Stimulated activated effector memory CD8-positive, alpha-beta T cell treated with anti-CD3 and anti-CD28 coated beads, Interleukin-12 subunit alpha, Interleukin-12 subunit beta, amount 100 ng/mL, for 72 hours (primary cell): ENCODE measurements around the gene EIF6.

Source experiments
- ATAC-seq: fragments of 150-1000 bp; cut with Tn5 transposase; 2 replicates; pipeline ENCODE4 v1.10.0; 2021
- DNase-seq, 2 donors: peaks; one replicate each; pipeline ENCODE4 v3.0.0; 2021 to 2022; ENCODE audit warnings: low spot score in 2 of 2
- H3K27ac Mint-ChIP-seq: one replicate; pipeline ENCODE4 v1.8.0; 2022; ENCODE audit warnings: mild to moderate bottlenecking, mixed read lengths
- H3K36me3 Mint-ChIP-seq: one replicate; pipeline ENCODE4 v1.8.0; 2022; ENCODE audit warnings: mild to moderate bottlenecking, mixed read lengths
- H3K4me1 Mint-ChIP-seq: one replicate; pipeline ENCODE4 v1.8.0; 2022; ENCODE audit warnings: mixed read lengths
- H3K4me3 Mint-ChIP-seq: one replicate; pipeline ENCODE4 v1.8.0; 2022; ENCODE audit warnings: mild to moderate bottlenecking, mixed read lengths
- H3K9me3 Mint-ChIP-seq: one replicate; pipeline ENCODE4 v1.8.0; 2022; ENCODE audit warnings: mixed read lengths

EIF6 gene

DNA sequence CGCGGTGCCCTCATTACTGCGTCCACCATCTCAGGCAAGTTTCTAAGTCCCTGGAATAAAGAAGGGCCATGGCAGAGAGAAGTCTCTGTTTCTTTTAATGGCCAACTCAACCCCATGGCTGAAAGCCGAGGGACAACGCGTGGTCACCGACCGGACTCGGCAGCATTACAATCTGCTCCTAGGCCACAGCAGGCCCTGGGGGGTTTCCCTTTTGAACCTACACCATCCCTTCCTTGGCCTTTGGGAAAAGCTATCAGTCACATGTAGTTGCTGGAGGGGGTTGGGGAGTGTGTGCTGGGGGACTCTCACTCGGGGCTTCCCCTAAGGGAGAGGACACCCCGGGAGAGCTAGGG lies 18.8 kb upstream of the EIF6 start:
- Mint-ChIP-seq H3K9me3 (no peaks in the 10 kb centered on the region), H3K4me3 (peak overlapping the region; percentile 14), H3K27ac (peak overlapping the region; percentile 95), H3K36me3 (peaks cover 19% of the 10 kb centered on the region), H3K4me1 (peaks cover 73% of the 10 kb centered on the region)
- no peak for DNase-seq
- ATAC-seq, result no peak

GRCh38 chr20:35302421-35303335 lies 18.1 kb upstream of the EIF6 start:
- Mint-ChIP-seq H3K4me1 (peaks cover 69% of the 10 kb centered on the region), H3K27ac (no peak overlapping the region), H3K9me3 (no peaks in the 10 kb centered on the region), H3K36me3 (peaks cover 19% of the 10 kb centered on the region), H3K4me3 (no peak overlapping the region)
- ATAC-seq (peak; percentile 17), DNase-seq (no peak)

DNA sequence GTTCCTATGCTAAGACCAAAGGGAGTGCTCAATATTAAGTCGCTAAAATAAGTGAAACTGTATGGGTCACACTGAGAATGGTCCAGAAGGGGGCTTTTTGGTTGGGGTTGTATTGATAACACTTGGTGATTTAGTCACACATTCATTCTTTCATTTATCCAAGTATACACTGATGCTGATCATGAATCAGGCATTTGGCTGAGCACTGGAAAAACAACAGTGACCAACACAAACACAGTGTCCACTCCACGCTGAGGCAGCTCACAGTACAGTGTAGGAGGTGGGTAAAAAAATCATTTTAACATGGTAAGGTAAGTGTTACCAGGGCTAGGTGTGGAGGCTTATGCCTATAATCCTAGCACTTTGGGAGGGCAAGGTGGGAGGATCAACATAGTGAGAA lies 16.9 kb upstream of the EIF6 start:
- no peaks in the 10 kb centered on the region for H3K9me3 Mint-ChIP-seq
- peaks cover 56% of the 10 kb centered on the region for H3K4me1 Mint-ChIP-seq
- no peak overlapping the region for H3K4me3 Mint-ChIP-seq
- peaks cover 19% of the 10 kb centered on the region for H3K36me3 Mint-ChIP-seq
- peak overlapping the region; percentile 89 for H3K27ac Mint-ChIP-seq
- ATAC-seq, result no peak
- no peak for DNase-seq

- H3K36me3 Mint-ChIP-seq, result peaks cover 14% of the 10 kb centered on the region
- H3K27ac Mint-ChIP-seq, result no peak overlapping the region
- H3K4me1 Mint-ChIP-seq, result peaks cover 49% of the 10 kb centered on the region
- DNase-seq (no peak), ATAC-seq (no peak)
- H3K4me3 Mint-ChIP-seq, result no peak overlapping the region
- no peaks in the 10 kb centered on the region for H3K9me3 Mint-ChIP-seq
Measured at GRCh38 chr20:35300469-35301262, 16.1 kb upstream of the EIF6 start.

GRCh38 chr20:35299780-35300179 lies 15.2 kb upstream of the EIF6 start:
- DNase-seq (no peak), ATAC-seq (no peak)
- peaks cover 10% of the 10 kb centered on the region for H3K36me3 Mint-ChIP-seq
- no peaks in the 10 kb centered on the region for H3K9me3 Mint-ChIP-seq
- peaks cover 40% of the 10 kb centered on the region for H3K4me1 Mint-ChIP-seq
- no peak overlapping the region for H3K27ac Mint-ChIP-seq
- no peak overlapping the region for H3K4me3 Mint-ChIP-seq

GRCh38 chr20:35298264-35298663 lies 13.7 kb upstream of the EIF6 start:
- DNase-seq (no peak), ATAC-seq (no peak)
- Mint-ChIP-seq H3K9me3 (no peaks in the 10 kb centered on the region), H3K27ac (peak overlapping the region; percentile 58), H3K4me1 (peaks cover 25% of the 10 kb centered on the region), H3K4me3 (no peak overlapping the region), H3K36me3 (peaks cover 10% of the 10 kb centered on the region)

- Mint-ChIP-seq H3K36me3 (peaks cover 10% of the 10 kb centered on the region), H3K4me3 (no peak overlapping the region), H3K9me3 (no peaks in the 10 kb centered on the region), H3K4me1 (peaks cover 20% of the 10 kb centered on the region), H3K27ac (no peak overlapping the region)
- DNase-seq (no peak), ATAC-seq (no peak)
Measured at GRCh38 chr20:35297740-35298139, 13.2 kb upstream of the EIF6 start.

- Mint-ChIP-seq H3K9me3 (no peaks in the 10 kb centered on the region), H3K4me1 (peaks cover 14% of the 10 kb centered on the region), H3K36me3 (peaks cover 10% of the 10 kb centered on the region), H3K27ac (peak overlapping the region; percentile 26), H3K4me3 (no peak overlapping the region)
- ATAC-seq, result no peak
- DNase-seq, result no peak
Measured at GRCh38 chr20:35297155-35297554, 12.6 kb upstream of the EIF6 start.

DNA sequence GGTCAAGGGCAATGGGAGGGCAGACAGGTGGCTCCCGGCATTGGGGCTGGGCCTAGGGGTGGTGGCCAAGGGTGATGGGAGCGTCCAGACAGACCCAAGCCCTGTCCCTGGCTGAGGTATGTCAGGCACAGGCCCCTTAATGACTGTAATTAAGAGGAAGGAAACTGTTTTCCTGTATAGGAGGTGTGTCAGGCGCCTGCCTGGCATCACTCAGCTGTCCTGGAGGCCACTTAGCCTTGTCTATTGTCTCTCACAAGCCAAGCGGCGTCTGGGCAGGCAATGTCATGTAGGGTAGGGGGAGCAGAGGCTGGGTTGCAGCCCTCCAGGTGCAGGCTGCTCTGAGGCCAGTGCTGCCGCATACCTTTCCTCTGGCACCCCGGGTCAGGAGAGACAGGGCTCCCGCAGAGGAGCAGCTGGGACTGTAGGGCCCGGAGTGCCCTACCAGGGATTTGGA lies 11.6 kb upstream of the EIF6 start:
- Mint-ChIP-seq H3K27ac (no peak overlapping the region), H3K4me1 (peaks cover 6% of the 10 kb centered on the region), H3K4me3 (no peak overlapping the region), H3K36me3 (peaks cover 10% of the 10 kb centered on the region), H3K9me3 (no peaks in the 10 kb centered on the region)
- no peak for DNase-seq
- ATAC-seq, result no peak

DNA sequence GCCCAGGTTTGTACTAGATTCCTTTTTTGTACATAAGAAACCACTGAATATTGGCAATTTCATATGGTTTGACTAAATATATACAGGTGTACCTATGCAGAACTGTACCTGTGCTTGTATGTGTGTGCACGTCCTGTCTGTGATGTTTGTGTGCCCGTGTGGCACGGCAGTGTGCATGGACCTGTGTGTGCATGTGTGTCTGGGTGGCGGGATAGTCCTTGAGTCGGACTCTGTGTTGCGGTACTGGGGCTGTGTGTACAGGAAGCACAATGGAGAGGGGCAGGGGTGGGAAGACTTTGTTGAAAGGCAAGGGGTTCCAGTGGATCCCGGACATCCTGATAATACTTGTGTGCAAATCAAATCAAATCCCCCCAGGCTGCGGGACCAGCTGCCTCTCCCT lies 11.1 kb upstream of the EIF6 start:
- Mint-ChIP-seq H3K27ac (no peak overlapping the region), H3K4me1 (peaks cover 6% of the 10 kb centered on the region), H3K9me3 (no peaks in the 10 kb centered on the region), H3K36me3 (peaks cover 10% of the 10 kb centered on the region), H3K4me3 (no peak overlapping the region)
- DNase-seq, result no peak
- ATAC-seq, result no peak

DNA sequence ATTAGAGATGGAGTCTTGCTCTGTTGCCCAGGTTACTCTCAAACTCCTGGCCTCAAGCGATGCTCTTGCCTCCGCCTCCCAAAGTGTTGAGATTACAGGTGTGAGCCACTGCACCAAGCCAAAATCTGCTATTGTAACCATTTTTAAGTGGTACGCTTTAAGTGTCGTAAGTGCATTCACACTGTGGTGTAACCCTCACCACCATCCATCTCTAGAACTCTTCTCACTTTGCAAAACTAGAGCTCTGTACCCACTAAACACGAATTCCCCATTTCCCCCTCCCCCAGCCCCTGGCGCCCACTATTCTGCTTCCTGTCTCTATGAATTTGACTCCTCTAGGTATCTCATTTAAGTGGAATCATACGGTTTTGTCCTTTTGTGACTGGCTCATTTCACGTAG lies 10.5 kb upstream of the EIF6 start:
- Mint-ChIP-seq H3K4me1 (peaks cover 6% of the 10 kb centered on the region), H3K9me3 (no peaks in the 10 kb centered on the region), H3K4me3 (no peak overlapping the region), H3K27ac (no peak overlapping the region), H3K36me3 (peaks cover 10% of the 10 kb centered on the region)
- no peak for DNase-seq
- no peak for ATAC-seq

GRCh38 chr20:35294293-35294685 lies 9.7 kb upstream of the EIF6 start:
- Mint-ChIP-seq H3K9me3 (no peaks in the 10 kb centered on the region), H3K4me1 (peaks cover 6% of the 10 kb centered on the region), H3K27ac (no peak overlapping the region), H3K4me3 (no peak overlapping the region), H3K36me3 (peaks cover 5% of the 10 kb centered on the region)
- no peak for DNase-seq
- ATAC-seq, result no peak

DNA sequence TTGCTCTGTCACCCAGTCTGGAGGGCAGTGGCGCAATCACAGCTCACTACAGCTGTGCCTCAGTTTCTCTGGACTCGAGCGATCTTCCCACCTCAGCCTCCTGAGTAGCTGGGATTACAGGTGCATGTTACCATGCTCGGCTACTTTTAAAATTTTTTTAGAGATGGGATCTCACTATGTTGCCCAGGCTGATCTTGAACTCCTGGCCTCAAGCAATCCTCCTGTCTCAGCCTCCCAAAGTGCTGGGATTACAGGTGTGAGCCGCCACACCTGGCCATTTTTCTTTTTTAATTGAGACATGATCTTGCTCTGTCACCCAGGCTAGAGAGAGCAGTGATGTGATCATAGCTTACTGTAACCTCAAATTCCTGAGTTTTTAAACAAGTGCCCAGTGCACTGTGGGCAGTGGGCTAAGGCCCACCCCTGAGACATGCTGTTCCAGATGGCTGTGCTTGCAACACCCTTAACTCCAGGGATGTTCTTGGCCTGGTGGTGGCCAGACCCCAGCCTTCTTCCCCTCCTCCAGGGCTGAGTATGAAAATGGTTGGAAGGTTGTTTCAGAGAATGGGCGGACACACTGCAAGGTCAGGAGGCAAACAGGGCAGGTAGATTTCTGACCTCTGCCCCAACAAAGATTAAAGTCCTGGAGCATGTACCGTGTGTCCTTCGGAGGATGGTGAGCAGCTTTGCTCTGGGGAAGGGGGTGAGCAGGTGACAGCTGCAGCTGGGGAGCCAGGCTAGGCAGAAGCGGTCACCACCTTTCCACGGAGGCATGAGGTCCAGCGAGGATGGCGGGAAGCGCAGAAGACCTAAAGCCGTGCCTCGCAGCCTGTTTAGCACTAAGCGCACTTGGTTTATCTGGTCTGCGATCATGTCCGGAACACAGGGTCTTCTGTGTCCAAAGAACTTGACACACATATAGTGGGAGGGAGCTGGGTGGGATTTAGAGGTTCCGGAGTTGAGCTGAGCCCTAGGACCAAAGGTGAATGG lies 9.0 kb upstream of the EIF6 start:
- no peaks in the 10 kb centered on the region for H3K9me3 Mint-ChIP-seq

GRCh38 chr20:35292504-35293285 lies 8.1 kb upstream of the EIF6 start:
- no peak overlapping the region for H3K4me3 Mint-ChIP-seq
- no peak for ATAC-seq
- H3K27ac Mint-ChIP-seq, result no peak overlapping the region
- H3K4me1 Mint-ChIP-seq, result no peaks in the 10 kb centered on the region
- DNase-seq, result no peak
- H3K36me3 Mint-ChIP-seq, result no peaks in the 10 kb centered on the region
- H3K9me3 Mint-ChIP-seq, result no peaks in the 10 kb centered on the region

More for the DNA sequence above, 9.0 kb upstream of the EIF6 start:
- H3K4me1 Mint-ChIP-seq, result peaks cover 2% of the 10 kb centered on the region
- H3K36me3 Mint-ChIP-seq, result peaks cover under 1% of the 10 kb centered on the region
- no peak overlapping the region for H3K4me3 Mint-ChIP-seq
- ATAC-seq (no peak), DNase-seq (no peak)
- H3K27ac Mint-ChIP-seq, result no peak overlapping the region
